OCI-LY1 (cell line): ENCODE results near the gene FAM72A.
A peak's percentile ranks its signal among the peaks of the same experiment; 100 is the strongest.
"Not testable (repeated sequence)": the region's sequence is repeated elsewhere in the genome, so short reads cannot be mapped to it uniquely, and the experiment has no call there.

ENCODE experiments used
- H2AFZ ChIP-seq: fragments of 200-600 bp; sonication (generic), shearing (Covaris generic); 2 replicates; pipeline ENCODE4 v1.6.0; 2014; ENCODE audit warnings: antibody characterized with exemption, mild to moderate bottlenecking, low read length
- H3F3A ChIP-seq: fragments of 200-600 bp; sonication (generic), shearing (Covaris generic); 2 replicates; pipeline ENCODE4 v1.6.0; 2014; ENCODE audit warnings: mild to moderate bottlenecking, antibody characterized with exemption, low read length, moderate library complexity; ENCODE audit not compliant: insufficient read depth
- H3K27ac ChIP-seq: fragments of 200-600 bp; sonication (generic); 2 replicates; pipeline ENCODE4 v1.5.1; 2014; ENCODE audit warnings: low read length, mixed run types, mild to moderate bottlenecking, low read depth; ENCODE audit not compliant: poor library complexity, severe bottlenecking
- H3K27me3 ChIP-seq: fragments of 200-600 bp; sonication (generic); 2 replicates; pipeline ENCODE4 v1.6.0; 2014; ENCODE audit warnings: antibody characterized with exemption, mild to moderate bottlenecking, low read length, moderate library complexity; ENCODE audit not compliant: insufficient read depth
- H3K36me3 ChIP-seq: fragments of 200-600 bp; sonication (generic); 2 replicates; pipeline ENCODE4 v1.6.1; 2014; ENCODE audit warnings: mild to moderate bottlenecking, antibody characterized with exemption, low read length, moderate library complexity, mixed read lengths; ENCODE audit not compliant: insufficient read depth
- H3K4me1 ChIP-seq: fragments of 200-600 bp; sonication (generic); 2 replicates; pipeline ENCODE4 v1.5.1; 2014; ENCODE audit warnings: mild to moderate bottlenecking, low read length, moderate library complexity; ENCODE audit not compliant: insufficient read depth, severe bottlenecking
- H3K4me2 ChIP-seq: fragments of 200-600 bp; sonication (generic), shearing (Covaris generic); 2 replicates; pipeline ENCODE4 v1.6.1; 2014; ENCODE audit warnings: low read length
- H3K4me3 ChIP-seq: fragments of 200-600 bp; sonication (generic); 2 replicates; pipeline ENCODE4 v1.5.1; 2014; ENCODE audit warnings: low read length, low read depth, mild to moderate bottlenecking, mixed read lengths; ENCODE audit not compliant: poor library complexity, severe bottlenecking
- H3K79me2 ChIP-seq: fragments of 200-600 bp; shearing (Covaris generic); 2 replicates; pipeline ENCODE4 v1.6.1; 2016; ENCODE audit warnings: mixed run types, low read length, mixed read lengths; ENCODE audit not compliant: insufficient read depth
- H3K9ac ChIP-seq: fragments of 200-600 bp; sonication (generic), shearing (Covaris generic); 2 replicates; pipeline ENCODE4 v1.6.1; 2014; ENCODE audit warnings: mild to moderate bottlenecking, low read length, mixed read lengths
- H3K9me2 ChIP-seq: fragments of 200-600 bp; sonication (generic), shearing (Covaris generic); 2 replicates; pipeline ENCODE4 v1.6.1; 2014; ENCODE audit warnings: low read depth, mild to moderate bottlenecking, low read length, mixed read lengths
- H3K9me3 ChIP-seq: fragments of 200-600 bp; shearing (Covaris generic); 2 replicates; pipeline ENCODE4 v1.6.1; 2014; ENCODE audit warnings: low read length, mixed read lengths
- H4K20me1 ChIP-seq: fragments of 200-600 bp; sonication (generic), shearing (Covaris generic); 2 replicates; pipeline ENCODE4 v1.6.0; 2016; ENCODE audit warnings: mild to moderate bottlenecking, low read length; ENCODE audit not compliant: insufficient read depth

FAM72A gene

GRCh38 chr1:206202789-206203363 lies at the start of gene FAM72A:
Gene FAM72A (minus strand): TSS chr1:206202839. CDS start chr1:206202025, 814 bp downstream.
- not testable (repeated sequence) for H3F3A ChIP-seq, H3K9me2 ChIP-seq, H2AFZ ChIP-seq, H3K79me2 ChIP-seq, H3K9me3 ChIP-seq, H3K27me3 ChIP-seq, H4K20me1 ChIP-seq, H3K27ac ChIP-seq, H3K4me1 ChIP-seq, H3K36me3 ChIP-seq
- Histone ChIP-seq H3K4me3 (peak within 1 kb of the TSS; percentile 64), H3K9ac (peak within 1 kb of the TSS; percentile 58), H3K4me2 (peak within 1 kb of the TSS; percentile 44; the same call in 1 of the 2 replicates)

GRCh38 chr1:206250953-206251681 lies 48.5 kb upstream of the FAM72A start:
- not testable (repeated sequence) for H3K9me2 ChIP-seq, H3K4me2 ChIP-seq, H3K9ac ChIP-seq, H3K9me3 ChIP-seq, H3F3A ChIP-seq, H2AFZ ChIP-seq, H3K36me3 ChIP-seq, H3K27me3 ChIP-seq, H3K79me2 ChIP-seq, H4K20me1 ChIP-seq, H3K4me3 ChIP-seq
- peak overlapping the region; percentile 81 for H3K27ac ChIP-seq
- H3K4me1 ChIP-seq: peaks cover 24% of the 10 kb centered on the region

- H3K4me3 ChIP-seq, H3K4me2 ChIP-seq, H3K9me3 ChIP-seq, H3K9me2 ChIP-seq, H3K36me3 ChIP-seq, H3K27me3 ChIP-seq, H3K27ac ChIP-seq, H2AFZ ChIP-seq, H3K79me2 ChIP-seq, H3K9ac ChIP-seq, H3F3A ChIP-seq, H3K4me1 ChIP-seq, H4K20me1 ChIP-seq: not testable (repeated sequence)
These were observed 43.7 kb upstream of the FAM72A start for GRCh38 chr1:206246129-206246886.

GRCh38 chr1:206245479-206245878 lies 42.8 kb upstream of the FAM72A start:
- not testable (repeated sequence) for H3K9me2 ChIP-seq, H2AFZ ChIP-seq, H3K79me2 ChIP-seq, H3F3A ChIP-seq, H3K4me2 ChIP-seq, H3K4me1 ChIP-seq, H3K36me3 ChIP-seq, H3K9me3 ChIP-seq, H3K27ac ChIP-seq, H3K4me3 ChIP-seq, H4K20me1 ChIP-seq, H3K27me3 ChIP-seq, H3K9ac ChIP-seq

- not testable (repeated sequence) for H3K4me2 ChIP-seq, H3K27ac ChIP-seq, H3K4me3 ChIP-seq, H3F3A ChIP-seq, H3K27me3 ChIP-seq, H3K9me2 ChIP-seq, H3K4me1 ChIP-seq, H4K20me1 ChIP-seq, H2AFZ ChIP-seq, H3K36me3 ChIP-seq, H3K9me3 ChIP-seq, H3K9ac ChIP-seq, H3K79me2 ChIP-seq
These were observed 40.7 kb upstream of the FAM72A start for GRCh38 chr1:206243335-206243734.

GRCh38 chr1:206240288-206240687 lies 37.6 kb upstream of the FAM72A start:
- H3F3A ChIP-seq, H3K9me3 ChIP-seq, H4K20me1 ChIP-seq, H3K9ac ChIP-seq, H3K27me3 ChIP-seq, H3K27ac ChIP-seq, H3K4me3 ChIP-seq, H3K4me2 ChIP-seq, H3K4me1 ChIP-seq, H3K36me3 ChIP-seq, H3K79me2 ChIP-seq, H2AFZ ChIP-seq, H3K9me2 ChIP-seq: not testable (repeated sequence)

- H3K4me2 ChIP-seq: not testable (repeated sequence)
These were observed 32.6 kb upstream of the FAM72A start for GRCh38 chr1:206235190-206235589.

More at GRCh38 chr1:206235190-206235589, 32.6 kb upstream of the FAM72A start:
- not testable (repeated sequence) for H3K9me2 ChIP-seq, H3K4me1 ChIP-seq, H3K27me3 ChIP-seq, H2AFZ ChIP-seq, H3K27ac ChIP-seq, H3F3A ChIP-seq, H3K9ac ChIP-seq, H4K20me1 ChIP-seq, H3K4me3 ChIP-seq, H3K79me2 ChIP-seq, H3K36me3 ChIP-seq, H3K9me3 ChIP-seq
